Ureter (tissue), 1 donor: ENCODE results near the gene NCKAP5. TPM values are rescaled to one million over a fixed set of nuclear protein-coding genes. Genes with fewer than 3 reads are reported as not detected.
"Not testable (repeated sequence)": the region's sequence is repeated elsewhere in the genome, so short reads cannot be mapped to it uniquely, and the experiment has no call there.

Experiments used
- DNase-seq: peaks from one replicate; pipeline ENCODE4 v3.0.0-alpha.2; 2020; ENCODE audit warnings: low spot score
- total RNA-seq: library from RNA; stranded (reverse); gene quantifications from one replicate; pipeline ENCODE4 v1.2.4, GENCODE V29; 2023
- donor health status: DM: yes; HTN: yes; CAD: no.

Gene NCKAP5
- total RNA-seq, 1 donor from 2014 or later: 7.3 TPM

DNA sequence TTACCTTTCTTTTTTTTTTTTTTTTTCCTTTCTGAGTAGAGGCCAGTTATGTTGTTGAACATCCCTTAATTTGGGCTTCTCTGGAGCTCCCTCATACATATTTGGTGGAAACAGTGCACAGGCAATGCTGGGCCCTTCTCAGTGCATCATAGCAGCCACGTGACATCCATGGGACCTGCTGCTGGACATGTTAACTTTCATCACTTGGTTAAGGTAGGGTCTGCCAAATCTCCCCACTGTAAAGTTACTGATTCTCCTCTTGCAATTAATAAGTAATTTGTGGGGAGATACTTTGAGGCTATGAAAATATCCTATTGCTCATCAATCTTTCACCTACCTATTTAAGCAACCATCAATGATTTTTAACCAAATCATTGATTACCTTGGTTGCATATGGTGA, 686.7 kb downstream of the NCKAP5 start:
- DNase-seq: no peak

DNA sequence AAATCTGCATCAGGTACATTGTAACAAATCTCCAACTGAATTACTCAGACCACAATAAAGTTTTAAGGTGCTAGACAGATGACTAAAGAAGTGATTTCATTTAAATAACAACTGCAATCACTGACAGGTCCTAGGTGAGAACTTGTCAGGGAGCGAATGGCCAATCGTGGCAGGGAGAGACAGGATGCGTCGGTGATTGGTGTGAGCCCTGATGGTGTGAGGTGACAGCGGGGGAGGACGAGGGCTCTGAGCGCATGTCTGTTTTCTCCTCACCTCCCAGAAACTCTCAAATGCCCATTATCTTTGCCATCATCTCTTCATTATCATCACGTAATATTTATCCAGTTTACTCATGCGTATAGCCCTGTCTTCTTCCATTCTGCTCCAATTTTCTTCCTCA, 690.3 kb downstream of the NCKAP5 start:
- no peak for DNase-seq

DNA sequence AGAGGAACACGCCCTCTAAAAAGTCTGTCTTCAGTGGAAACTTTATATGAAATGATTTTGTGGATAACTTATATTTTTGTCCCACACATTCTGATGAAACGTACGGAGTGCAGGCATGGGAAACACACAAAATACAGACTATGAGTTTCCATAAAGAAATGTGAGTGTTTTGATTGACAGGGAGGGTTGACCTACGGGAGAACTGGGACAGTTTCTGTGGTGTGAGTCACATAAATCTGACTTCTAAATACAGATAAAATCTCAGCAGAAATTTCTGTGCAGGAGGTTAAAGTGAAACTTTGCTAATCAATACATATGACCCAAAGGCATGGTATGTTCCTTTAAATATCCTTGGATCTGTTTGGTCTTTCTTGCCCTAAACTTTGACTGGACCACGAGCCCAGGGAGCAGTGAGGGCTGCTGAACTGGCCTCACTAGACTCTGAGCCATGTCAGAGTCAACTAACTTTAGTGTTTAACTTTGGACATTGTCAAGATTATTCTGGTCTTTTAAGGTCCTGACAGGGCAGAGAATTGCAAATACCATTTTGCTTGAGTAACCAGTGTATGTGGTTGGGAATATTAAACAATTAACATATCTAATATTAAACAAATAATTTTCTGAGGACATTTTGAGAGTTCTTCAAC, 691.4 kb downstream of the NCKAP5 start:
- DNase-seq: no peak

DNA sequence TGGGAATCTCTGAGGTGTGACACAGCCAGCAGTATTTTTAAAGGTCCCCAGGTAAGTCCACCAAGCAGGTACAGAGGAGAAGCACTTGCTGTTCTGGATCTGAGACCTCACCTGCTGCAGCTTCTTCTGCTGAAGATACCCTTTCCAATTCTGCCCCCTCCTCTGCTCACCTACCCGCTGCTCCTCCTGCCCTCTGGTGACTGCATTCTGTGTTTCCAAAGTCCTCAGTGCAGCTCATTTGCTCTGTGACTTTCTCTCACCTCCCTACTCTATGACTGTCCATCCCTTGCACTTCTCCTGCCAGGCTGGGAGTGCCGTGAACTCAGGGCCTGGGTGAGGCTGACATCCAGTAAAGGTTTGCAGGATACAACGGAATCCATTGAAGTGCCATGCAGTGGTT, 693.1 kb downstream of the NCKAP5 start:
- no peak for DNase-seq

DNA sequence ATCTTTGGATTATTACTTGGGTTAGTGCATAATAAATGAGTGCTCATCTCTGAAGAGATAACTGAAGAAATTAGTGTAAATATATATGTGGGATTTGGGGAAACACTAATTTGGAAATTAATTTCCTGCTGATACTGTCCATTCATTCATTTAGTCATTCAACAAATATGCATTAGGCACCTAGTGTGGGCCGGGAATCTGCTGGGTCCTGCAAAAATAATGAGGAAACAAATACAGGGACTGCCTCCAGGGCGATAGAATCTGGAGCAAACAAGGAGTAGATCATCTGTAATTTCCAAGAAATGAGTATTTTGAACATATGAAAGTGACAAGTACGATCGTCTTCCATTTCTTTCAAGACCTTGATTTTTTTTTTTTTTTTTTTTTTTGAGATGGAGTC, 694.5 kb downstream of the NCKAP5 start:
- no peak for DNase-seq

DNA sequence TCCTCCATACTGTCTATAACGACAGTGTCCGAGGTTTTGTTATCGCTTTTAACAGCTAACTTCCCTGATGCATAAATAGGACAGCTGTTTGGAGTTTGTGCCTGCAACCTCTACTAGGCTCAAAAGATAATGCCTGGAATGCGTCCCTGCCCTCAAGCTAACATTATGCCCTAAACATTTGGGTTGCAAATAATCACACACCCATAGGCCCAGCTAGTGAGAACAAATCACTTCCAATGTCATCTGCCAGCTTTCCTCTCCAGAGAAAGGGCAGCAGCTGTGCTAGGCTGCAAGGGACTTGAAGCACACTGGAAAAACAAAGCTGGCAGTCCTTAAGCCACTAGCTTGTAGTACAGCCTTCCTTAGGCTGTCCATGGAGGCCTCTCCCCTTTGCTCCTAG, 696.4 kb downstream of the NCKAP5 start:
- DNase-seq: no peak

DNA sequence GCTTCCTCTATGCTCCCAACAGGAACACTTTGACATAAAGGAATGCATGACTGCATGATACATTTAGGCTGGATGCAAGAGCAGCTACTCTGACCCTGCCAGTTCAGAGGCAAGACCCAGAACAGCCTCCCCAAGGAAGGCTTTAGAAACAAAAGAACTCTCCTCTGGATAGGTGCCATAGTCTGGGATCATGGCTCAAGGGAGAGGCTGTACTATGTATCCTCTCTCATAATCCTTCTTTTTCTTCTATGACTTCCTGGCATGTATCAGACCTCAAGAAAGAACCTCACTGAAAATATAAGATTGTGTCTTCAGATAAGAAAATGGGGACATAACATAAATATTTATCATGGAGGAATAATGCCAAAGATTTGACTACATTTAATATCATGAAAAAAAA, 704.3 kb downstream of the NCKAP5 start:
- DNase-seq: no peak

DNA sequence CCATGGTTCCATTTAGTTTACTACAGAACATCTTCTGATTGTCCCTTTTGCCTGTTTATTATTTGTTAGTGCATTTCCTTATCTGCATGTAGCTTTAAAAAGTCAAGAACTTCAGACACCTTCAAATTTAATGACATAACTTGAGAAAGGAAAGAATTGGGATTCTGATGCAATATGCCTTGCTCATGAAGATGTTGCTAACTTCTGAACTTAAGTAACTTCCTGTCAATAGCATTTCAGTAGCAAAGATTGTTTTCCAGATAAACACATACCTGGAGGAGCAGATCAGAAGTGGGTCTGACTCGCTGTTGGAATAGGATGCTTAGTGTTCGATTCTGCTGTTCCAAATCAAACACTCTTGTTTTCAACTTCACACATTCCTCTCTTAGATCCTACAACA, 708.0 kb downstream of the NCKAP5 start:
- DNase-seq: no peak

DNA sequence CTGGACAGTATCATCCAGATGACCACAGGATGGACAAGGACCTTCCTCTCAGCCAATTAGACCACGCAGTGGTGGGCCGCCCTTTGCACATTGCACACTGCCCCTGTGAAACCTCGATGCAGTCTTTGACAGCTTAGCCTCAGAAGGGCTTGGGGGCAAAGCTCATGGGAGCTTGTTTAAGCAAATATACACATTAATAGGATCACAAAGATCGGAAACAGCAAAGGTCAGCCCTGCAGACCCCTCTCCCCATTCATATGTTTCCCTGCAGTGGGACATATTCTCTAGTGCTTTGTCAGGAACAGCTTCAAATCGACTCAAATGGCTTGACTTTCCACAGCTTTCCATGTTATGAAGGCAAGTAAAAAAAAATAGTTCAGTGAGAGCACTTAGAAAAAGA, 708.7 kb downstream of the NCKAP5 start:
- no peak for DNase-seq

DNA sequence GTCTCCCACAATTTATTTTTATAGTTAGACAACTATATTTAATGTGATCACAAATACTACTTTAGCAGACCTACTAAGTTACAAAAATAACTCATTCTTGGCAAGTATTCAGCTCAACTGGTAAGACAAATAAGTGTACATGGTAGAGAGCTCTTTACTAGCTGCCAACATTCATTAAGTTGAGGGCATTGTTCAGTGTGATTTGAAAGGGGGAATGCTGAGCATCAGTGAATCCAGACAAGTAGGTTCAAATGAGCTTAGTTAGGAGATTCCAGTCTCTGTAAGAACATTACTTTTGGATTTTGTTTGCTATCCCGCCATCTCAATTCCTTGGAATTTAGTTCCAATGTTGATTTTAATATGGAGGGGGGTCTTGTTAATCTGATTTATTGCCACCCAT, 710.9 kb downstream of the NCKAP5 start:
- no peak for DNase-seq

DNA sequence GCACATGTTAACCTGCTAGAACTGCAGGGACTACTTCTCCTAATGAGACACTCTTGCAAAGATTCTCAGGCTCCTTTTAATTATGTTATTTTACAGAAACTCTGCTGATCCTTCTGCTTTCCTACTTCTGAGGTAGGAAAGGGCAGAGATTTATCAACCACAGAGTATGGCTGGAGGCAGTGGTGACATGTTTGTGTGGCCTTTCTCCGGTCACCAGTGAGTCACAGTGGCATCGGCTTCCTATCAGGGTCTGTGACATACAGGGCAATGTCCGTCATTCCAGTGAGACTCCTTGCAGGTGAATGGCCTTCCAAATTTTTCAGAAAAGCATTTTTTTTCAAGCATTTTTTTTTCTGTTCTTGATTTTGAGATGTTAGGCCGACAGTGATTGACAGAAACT, 717.6 kb downstream of the NCKAP5 start:
- DNase-seq: no peak

DNA sequence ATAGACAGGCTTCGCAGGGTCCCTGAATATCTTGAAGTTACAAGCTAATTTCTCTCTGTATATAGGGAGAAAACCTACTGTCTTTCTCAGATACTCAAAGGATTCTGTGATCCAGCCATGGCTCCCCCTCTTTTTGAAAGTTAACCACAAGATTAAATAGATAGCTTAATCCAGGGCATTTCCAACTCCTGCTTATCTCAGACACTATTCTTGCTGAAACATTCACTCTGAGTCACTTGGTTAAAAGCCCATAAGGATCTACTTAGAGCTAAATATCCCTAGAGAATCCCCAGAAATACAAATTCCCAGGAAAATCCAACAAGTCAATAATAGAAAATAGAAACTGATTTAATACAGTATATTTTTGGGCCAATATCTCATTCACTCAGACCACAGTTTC, 719.1 kb downstream of the NCKAP5 start:
- DNase-seq: no peak

DNA sequence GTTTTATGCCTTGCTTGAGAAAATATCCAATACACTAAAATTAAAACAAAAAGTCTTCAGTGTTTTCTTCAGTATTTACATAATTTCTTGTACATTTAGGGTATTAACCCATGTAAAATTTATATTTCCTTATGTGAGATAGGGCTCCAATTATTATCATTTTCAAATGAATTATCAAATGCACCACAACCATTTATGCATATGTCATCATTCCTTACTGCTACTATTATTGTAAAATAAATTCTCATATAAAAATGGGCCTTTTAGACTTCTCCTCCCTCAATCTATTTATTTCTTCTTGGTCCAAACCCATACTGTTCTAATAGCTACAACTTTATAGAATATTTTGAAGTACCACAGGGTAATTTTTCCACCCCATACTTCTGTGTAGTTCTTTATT, 722.9 kb downstream of the NCKAP5 start:
- DNase-seq: no peak

DNA sequence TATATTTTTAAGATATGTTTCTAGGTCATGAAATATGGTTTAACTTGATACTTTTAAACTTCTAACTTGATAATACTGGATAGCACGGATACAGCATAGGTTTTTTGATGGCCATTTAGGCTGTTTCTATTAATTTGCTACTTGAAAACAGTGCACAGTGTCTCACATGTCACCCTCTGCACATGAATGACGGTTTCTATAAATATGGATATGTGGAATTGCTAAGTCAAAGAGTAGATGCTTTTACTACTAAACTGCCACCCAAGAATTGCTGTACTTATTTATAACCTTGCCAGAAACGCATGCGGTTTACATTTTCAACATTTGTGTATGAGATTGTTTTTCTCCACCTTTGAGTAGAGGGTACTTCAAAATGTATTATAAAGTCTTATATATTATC, 723.7 kb downstream of the NCKAP5 start:
- DNase-seq: no peak

DNA sequence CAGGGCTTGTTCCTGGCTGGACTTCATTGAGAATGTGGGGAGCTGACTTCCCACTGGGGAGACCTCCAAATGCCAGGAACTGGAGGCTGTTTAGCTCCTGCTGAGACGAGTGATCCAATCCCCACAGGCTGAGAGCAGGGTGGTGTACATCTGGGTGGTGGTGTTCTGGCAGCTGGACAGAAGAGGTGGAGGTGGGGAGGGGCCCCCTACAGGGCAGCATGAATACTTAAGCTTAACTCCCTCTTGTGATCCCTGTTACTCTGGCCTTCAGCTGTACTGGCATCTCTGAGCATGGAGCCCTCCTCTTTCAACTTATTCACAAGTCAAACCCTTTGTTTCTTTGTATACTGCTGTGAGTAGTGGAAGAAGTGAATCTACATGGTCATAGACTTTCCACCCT, 730.5 kb downstream of the NCKAP5 start:
- no peak for DNase-seq

DNA sequence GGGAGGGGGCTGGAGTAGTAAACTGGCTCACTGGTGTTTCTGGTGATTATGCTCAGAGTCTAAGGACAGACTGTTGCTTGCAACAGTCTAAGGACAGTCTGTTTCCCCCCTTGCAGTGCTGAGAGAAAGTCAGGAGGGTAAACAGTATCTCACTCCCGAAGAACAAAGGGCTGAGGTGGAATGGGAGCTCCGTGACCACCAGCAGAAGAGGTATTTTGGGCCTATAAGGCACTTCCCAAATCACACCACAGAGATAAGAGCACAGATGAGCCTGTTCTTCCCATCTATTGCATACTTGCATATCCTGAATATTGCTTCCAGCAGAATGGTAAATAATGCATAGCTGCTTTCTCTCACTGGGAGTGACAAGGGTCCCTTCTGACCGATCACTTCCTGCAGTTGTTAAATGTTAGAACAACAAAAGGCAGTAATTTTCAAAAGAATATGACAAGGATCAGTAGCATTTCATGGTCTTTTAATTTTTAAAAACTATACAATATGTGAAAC, 737.9 kb downstream of the NCKAP5 start:
- DNase-seq: no peak

DNA sequence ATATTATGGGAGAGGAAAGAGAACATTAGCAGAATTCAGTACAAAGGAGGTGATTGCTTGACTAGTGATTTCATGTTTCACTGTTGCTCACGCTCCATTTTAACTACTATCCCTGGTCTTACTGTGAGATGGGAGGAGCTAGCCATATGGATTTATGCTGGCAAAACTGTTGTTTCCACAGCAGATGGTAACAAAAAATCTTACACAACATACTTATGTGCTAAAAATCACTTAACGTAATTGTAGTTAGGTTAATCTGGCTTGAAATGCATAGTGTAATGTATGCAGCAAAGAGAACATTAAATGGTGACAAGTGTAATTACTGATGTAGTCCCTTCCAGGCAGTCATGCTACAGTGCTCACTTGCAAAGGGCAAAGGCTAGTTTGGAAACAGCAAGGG, 742.7 kb downstream of the NCKAP5 start:
- DNase-seq: no peak

DNA sequence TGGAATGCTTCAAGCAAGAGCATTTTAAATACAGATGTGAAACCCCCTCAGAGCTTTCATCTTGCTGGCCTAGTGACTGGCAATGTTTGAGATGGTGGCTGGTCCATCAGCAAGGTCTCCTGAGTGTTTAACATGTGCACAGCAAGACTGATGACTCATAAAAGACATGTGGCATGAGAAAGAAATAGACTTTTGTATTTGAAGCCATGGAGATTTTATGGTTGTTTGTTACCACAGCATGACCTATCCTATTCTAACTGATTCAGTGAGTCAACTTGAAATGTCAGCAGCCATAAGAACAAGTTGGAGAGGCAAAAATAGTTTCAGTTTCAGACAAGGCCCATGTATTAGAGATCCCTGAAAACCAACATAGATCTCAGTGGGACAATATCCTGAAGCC, 743.5 kb downstream of the NCKAP5 start:
- DNase-seq: no peak

DNA sequence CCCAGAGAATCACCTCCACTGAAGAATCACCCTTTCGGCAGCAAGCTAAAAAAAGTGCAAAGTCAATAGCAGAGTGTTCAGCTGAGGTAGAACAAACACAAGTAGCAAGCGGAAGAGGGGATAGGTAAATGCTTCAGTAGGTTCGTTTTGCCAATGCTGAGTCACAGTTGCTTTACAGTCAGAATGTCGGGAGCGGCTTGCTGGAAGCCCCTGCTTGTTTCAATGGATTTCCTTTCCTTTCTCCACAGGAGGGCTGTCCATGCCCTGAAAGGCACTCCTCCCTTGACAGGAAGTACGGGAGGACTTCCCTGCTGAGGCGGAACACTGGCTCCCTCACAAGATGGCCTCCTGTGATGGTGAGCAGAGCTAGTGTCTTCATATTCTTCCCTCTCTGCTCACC, 752.0 kb downstream of the NCKAP5 start:
- DNase-seq: no peak

DNA sequence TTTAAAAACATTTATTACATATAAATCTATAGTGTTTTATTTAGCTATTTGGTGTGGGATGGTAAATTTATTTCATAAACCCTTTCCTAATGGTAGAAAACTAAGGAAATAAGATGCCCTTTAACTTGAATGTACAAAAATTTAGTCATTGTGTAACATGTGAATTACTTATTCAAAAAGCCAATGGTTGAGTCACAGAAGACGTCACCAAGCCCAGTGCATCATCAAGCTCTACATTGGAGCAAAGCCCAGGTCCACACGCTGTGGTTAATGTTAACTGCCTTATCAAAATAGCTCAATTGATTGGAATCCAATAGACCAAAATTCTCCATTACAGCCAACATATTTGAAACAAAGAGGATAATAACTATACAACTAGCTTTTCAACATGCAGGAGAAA, 752.7 kb downstream of the NCKAP5 start:
- DNase-seq: no peak

DNA sequence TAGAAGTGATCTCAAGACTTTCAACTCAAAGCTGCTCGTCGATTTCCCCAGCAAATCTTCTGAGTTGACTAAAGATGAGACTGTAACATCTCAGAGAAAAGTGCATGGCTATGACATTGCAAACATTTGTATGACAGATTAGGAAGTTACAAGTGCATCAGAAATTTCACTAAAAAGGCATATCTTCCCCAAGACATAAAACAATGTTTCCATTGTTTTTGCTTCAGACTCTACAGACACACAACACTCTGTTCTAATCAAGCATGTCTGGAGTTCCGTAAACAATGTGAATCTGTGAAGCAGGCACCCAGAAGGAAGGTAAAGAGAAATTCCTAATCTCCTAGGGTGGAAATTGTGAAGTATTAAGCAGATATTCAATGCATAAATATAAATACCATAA, 753.6 kb downstream of the NCKAP5 start:
- DNase-seq: no peak

DNA sequence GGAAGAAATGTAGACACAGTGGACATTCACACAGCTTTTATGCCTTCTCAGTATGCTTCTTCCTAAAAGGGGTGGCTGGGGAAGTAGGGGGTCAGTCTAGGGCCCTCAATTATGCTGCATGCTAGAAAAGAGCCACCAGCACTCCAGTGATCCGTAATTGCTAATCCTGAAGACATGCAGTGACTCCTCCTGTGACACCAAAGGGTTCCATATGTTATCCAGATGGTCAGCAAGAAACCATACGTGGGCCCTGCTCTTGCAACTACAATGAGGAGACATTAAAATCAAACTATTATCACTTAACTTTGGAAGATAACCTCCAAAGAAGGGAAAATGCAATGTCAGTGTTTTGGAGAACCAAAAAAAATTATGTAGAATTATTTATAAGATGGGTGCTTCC, 754.8 kb downstream of the NCKAP5 start:
- no peak for DNase-seq

DNA sequence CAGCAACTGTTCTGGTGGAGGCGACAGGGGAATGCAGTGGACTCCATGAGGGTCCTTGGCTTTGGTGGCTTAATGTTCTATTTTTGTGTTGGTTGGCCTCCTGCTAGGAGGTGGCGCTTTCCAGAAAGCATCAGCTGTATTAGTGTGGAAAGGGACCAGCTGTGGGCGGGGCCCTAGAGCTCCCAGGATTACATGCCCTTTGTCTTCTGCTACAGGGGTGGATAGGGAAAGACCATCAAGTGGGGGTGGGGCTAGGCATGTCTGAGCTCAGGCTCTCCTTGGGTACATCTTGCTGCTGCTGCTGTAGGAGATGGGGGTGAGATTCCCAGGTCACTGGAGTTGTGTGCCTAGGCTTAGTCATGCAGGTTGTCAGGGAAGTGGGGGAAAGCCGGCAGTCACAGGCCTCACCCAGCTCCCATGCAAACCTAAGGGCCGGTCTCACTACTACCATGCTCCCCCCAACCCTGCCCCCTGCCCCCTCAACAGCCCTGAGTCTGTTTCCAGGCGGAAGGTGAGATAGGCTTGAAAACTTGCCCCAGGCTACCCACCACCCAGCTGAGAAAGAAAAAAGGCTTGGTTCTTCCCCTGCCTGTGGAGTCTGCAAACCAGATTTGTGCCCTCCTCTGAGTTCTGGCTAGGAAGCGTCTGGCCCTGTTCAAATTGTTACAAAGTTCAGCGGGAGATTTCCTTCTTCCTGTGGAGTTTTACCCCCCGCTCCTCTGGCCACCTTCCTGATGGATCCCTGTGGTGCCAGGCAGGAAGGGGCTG, 756.9 kb downstream of the NCKAP5 start:
- no peak for DNase-seq

DNA sequence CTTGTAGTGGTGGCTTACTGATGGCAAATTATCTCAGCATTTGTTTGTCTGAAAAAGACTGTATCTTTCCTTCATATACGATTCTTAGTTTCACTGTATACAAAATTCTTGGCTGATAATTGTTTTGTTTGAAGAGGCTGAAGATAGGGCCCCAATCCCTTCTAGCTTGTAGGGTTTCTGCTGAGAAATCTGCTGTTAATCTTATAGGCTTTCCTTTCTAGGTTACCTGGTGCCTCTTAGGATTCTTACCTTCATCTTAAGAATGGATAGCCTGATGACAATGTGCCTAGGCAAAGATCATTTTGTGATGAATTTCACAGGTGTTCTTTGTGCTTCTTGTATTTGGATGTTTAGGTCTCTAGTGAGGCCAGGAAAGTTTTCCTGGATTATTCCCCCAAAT, 758.3 kb downstream of the NCKAP5 start:
- not testable (repeated sequence) for DNase-seq
